GM12892 (cell line): ENCODE data around the gene NEDD1.

Experiments used
- POLR2A ChIP-seq: IDR thresholded peaks from 2 replicates; pipeline ENCODE4 v1.6.1; 2011; ENCODE audit warnings: low read depth, low read length, control low read depth
- POLR2AphosphoS5 ChIP-seq: IDR thresholded peaks from 2 replicates; pipeline ENCODE4 v1.6.1; 2011; ENCODE audit warnings: low read depth, low read length, control low read depth
- TAF1 ChIP-seq: IDR thresholded peaks from 2 replicates; pipeline ENCODE4 v1.6.1; 2011; ENCODE audit warnings: low read depth, mild to moderate bottlenecking, control low read depth, low read length, borderline replicate concordance

- TF ChIP-seq POLR2A (peak; percentile 93), POLR2AphosphoS5 (peak; percentile 77), TAF1 (peak; percentile 52; the same call in 1 of the 2 replicates)
Measured at GRCh38 chr12:96906849-96907670, at the start of gene NEDD1.
